HG03045 (cell line): Measurements from ENCODE around the gene ZAP70.
"Not testable (repeated sequence)": the region's sequence is repeated elsewhere in the genome, so short reads cannot be mapped to it uniquely, and the experiment has no call there.

ENCODE experiments used
- ATAC-seq: cut with Tn5 transposase; IDR thresholded peaks from one replicate; pipeline ENCODE4 v1.9.1; 2021; ENCODE audit warnings: mild to moderate bottlenecking, moderate library complexity; ENCODE audit not compliant: unreplicated experiment

The ZAP70 gene

DNA sequence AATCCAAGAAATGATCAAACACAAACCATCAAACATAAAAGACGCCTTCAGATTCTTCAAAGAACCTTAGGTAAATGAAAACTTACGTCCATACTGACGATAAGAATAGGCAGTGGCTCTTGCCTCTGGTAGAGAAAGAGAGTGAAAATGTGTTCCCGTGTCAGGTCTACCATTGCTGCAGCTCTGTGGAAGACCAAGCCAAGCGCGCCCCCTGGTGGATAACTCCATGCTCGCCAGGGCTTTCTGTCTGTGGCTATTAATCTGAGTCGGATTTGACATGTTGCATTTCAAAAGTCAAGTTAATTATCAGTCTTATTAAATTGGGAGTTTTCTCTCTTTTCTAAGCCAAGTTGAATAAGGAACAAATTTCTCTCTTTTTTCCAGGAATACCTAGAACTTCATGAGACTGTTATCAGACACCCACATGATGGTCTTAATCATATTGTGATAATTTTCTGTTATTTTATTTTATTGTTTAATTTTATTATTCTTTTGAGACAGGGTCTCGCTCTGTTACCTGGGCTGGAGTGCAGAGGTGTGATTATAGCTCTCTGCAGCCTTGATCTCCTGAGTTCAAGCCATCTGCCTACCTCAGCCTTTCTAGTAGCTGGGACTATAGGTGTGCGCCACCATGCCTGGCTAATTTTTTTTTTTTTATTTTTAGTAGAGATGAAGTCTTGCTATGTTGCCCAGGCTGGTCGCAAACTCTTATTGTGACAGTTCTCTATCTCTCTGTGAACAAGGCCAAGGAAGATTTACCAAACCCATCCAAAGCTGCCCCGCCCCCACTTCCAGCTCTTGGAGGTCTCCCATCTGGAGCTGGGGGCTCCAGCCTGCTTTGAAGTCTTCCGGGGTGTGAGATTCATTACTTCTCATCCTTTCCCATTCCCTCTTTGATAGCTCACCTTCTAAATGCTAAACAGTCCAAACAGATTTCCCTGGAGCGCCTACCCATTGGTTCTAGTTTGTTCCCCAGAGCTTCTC, 15.8 kb upstream of the ZAP70 start:
- ATAC-seq: peak; percentile 60

DNA sequence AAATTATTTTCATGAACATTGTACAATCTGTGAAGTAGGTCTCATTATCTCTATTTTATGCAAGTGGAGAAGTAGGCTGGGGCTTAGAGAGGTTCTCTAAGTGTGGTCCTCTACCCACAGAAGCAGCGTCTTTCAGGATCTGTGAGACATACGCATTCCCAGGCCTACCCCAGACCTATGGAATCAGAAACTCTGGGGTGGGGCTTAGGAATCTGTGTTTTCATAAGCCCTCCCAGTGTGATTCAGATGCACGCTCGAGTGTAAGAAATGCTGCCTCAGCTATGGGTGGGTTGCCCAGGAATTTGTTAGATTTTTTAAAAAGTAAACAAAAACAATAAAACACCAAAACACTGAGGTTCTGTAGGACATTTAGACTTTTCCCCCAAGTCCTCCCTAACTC, 14.8 kb upstream of the ZAP70 start:
- no peak for ATAC-seq

DNA sequence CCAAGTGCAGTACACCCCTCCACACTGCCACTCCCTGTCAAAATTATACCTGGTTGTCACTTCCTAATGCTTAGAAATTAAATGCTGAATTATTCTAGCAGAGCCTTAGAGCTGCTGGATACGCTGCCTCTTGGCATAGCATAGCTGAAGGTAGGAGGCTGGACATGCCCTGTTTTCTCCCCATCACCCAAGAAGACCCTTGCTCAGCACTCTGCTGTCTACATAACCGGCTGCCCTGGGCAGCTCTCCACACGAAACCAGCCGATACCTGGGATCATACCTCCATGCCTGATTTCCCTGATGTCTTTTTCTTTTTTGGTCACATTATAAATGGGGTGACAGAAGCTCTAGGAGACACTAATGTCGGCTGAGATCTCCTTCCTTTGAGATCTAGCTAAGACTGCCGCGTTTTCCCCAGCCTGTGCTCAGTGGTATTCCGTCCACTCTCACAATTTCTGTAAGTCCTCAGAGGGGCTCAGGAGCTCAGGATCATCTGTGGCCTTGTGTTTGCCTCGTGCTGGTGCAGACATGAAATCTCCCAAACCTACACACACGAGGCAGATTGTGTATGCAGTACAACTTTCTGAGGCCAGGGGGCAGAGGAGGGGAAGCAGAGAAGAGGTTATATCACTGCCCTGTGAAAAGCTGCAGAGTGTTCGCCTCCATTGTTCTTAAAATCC, 13.5 kb upstream of the ZAP70 start:
- no peak for ATAC-seq

DNA sequence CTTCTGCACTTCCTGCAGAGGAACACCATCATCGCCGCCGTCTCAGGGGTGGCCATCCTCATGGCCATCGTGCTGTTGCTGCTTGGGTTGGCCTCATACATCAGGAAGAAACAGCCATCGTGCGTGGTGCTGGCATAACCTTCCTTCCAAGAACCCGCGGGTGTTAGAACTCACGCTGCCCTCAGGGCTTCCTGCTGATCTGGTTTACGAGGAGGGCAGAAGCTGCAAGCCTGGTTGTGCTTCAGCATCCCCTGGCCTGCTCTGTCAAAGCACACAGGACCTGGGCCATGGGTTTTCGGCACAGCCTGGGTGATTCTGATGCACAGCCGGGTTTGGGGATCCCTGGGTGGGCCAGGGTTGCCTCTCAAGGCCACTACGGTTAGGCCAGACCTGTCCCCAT, 12.2 kb upstream of the ZAP70 start:
- no peak for ATAC-seq

DNA sequence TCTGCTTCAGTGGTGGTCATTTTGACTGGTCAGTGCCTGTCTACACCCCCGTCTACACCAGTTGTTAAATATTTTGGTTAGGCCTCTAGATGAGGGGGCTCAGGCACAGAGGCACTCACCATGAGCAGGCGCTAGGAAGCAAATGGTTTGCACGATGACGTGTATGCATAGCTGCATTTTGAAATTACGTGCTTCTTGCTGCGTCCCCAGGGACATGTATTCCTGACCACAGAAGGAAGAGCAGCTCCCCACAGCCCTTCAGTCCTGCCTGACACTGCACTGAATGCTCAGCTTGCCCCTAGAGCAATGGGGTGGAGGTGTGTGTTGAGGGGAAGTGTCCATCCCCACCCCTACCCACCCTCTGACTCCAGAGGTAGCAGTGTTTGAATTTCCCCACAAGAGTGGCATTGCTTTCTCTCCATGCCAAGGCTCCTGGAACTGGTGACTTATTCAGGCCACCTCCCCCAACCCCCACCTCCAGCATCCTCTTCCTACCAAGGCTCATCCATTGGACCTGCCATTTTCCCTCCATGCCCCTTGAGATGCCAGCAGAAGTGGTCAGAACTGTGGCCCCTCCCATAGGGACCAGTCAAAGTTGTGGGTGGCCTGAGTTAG, 11.4 kb upstream of the ZAP70 start:
- no peak for ATAC-seq

DNA sequence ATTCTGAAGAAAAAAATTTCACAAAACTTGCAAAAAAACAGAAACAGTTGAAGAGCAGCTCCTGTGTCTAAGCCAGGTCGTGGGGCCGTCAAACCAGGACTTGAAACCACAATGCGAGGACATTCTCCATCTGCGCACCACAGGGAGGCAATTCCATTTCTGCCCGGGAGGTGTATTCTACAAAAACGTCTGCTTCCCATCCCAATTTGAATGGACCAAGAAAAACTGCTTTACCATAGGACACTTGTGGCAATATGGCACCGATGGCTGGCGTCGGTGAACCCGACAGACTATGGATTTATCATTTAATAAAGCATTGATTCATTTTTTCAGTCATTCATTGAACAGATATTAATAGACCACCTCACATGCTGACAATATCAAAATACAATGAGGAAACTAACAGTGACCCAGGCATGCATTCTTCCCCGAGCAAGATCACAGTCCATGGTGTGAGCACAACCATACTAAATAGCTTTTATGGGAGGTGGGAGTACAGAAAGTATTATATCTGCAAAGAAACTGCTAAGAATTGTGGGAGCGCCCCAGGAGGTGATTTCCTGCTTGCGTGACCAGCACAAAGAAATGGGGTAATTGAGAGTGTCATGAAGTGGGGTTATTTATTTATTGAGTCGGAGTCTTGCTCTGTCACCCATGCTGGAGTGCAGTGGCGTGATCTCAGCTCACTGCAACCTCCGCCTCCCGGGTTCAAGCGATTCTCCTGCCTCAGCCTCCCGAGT, 10.5 kb upstream of the ZAP70 start:
- no peak for ATAC-seq

DNA sequence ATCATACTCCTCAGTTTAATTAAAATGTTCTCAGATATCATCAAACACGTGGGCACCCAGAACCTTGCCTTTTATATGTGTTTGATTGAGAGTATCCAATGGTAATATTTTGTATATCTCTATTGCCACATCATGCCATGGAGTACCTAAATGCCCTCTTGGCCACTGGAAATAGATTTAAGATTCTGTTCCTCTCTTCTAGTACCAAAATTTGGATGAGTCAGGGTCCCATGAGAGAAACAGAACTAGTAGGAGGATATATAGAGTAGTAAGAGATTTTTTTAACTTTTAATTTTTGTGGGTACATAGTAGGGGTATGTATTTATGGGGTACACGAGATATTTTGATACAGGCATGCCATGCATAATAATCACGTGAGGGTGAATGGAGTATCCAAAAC, 9.6 kb upstream of the ZAP70 start:
- no peak for ATAC-seq

DNA sequence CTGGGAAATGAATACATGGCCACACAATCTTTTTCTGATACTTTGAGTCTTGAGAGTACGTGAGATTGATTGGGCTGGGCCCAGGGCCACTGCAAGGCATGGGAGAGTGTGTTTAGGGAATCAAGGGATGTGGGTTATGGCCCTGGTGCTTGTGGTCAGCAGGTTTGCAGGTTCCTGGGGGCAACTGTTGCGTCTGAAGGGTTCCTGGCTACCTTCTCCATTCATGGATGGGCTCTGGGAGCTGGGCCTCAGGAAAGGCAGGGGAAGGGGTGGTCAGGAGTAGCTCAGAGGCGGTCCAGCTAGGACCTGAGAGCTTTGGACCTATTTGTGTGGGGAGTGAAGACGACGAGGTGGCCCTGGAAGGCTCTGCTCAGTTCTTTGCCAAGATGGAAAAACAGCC, 8.4 kb upstream of the ZAP70 start:
- ATAC-seq: no peak

DNA sequence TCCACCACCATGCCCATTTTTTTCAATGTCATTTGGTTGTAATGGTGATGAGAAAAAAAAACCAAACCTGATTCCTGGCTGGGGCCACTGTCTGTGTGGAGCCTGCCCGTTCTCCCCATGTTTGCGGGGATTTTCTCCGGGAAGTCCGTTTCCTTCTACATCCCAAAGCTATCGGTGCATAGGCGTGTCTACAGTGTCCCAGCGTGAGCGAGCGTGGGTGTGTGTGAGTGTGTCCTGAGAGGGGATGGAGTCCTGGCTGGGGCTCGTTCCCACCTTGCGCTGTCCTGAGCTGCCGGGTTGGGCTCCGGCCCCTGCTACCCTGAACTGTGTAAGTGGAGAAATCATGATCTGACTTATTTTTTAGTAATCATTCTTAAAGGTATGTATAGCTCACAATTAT, 7.3 kb upstream of the ZAP70 start:
- no peak for ATAC-seq

DNA sequence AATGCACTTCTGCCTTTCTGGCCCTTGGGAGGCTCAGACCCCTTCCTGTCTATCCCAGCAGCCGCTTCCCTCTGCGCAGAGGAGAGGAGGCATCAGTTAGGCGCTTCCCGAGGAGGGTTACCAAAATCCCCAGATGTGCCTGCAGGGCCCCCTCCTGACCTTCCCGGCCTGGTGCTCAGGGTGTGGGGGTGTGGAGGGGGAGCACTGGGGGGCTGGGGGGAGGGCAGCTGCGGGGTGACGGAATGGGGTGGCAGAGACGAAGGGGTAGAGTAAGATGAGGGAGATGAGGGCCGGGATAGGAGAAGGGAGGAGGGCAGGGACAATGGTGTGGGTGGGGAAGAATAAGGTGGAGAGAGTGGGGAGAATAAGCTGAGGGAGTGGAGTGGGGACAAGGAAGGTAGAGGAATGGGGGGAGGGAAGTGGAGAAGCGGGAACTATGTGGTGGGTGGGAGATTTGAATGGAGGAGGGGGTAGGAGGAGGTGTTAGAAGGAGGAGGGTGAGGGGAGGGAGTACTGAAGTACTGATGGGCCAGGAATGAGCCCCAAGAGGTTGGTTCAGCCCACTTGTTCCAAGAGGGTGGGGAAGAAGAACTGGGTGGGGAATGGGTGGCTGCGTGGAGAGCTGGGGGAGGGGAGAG, 6.5 kb upstream of the ZAP70 start:
- ATAC-seq: no peak

DNA sequence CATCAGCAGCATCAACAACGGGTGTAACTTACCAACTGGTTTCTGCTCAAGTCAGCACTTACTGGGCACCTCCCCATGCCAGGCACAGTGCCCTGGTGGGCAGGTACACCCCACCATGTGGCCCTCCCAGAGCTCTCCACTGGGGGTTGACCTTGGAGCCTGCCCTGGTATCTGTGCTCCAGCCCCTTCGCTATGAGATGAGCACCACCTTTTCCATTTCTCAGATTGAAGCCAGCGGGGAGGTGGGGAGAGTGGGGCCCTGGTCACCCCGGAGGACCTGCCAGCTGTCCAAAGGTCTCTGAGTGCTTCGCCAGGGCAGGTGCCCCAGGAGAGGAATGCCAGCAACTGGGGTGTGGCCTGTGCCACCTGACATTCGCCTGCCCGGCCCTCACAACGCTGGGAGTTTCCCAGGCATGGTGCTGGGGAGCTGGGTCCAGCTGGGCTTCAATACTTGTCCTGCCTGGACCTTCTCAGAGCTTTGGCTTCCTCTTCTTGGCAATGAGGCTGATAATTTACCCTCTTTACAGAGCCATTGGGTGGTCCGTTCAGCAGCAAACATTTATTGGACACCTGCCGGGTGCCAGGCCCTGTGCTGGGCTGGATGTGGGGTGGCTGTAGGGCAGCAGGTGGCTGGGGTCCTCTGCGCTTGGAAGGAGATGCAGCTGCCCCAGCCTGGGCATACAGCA, 5.9 kb upstream of the ZAP70 start:
- no peak for ATAC-seq

DNA sequence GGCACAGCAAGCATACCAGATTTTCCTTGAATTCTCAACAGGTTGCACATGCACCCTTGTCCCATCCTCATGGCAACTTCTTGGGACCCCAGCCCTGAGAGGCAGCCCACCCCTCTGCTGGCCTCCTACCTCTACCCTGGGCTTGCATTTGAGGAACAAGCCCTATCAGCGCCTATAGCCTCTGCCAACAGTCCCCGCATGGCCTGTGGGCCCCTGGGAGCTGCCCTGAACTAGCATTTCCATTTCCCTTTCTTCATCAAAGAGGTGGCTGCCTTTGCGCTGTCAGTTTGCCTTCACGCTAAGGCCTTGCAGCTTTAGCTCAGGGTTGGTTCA, 5.4 kb upstream of the ZAP70 start:
- ATAC-seq: no peak

DNA sequence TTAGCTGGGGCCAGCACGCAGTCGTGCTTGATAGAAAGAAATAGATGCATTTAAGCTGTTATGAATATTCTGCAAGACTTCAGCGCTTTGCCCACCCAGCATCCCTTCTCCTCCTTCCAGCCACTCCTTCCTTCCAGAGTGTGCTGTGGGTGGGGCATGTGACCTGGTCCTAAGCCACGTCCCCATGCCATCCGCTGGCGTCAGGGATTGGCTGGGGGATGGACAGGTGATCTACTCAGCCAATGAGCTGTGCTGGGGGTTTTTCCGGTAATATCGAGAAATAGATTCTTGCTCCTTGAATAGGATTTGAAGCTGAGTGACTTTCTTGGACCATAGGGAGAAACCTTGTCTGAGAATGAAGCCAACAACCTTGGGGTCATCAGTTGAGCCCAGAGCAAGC, 4.8 kb upstream of the ZAP70 start:
- no peak for ATAC-seq

DNA sequence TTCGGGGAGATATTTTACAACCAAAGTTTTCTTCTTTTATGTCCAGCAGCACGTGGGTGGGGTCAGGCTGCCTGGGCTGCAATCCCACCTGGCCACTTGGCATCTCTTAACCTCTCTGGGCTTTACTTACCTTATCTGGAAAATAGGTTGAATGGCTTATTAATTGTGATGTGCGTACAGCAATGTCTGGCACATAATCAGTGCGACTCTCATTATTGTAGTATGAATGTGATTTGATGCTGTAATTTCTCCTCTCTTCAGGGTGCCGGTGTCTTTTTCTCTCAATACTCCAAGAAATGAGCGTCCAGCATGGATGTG, 2.0 kb upstream of the ZAP70 start:
- no peak for ATAC-seq

DNA sequence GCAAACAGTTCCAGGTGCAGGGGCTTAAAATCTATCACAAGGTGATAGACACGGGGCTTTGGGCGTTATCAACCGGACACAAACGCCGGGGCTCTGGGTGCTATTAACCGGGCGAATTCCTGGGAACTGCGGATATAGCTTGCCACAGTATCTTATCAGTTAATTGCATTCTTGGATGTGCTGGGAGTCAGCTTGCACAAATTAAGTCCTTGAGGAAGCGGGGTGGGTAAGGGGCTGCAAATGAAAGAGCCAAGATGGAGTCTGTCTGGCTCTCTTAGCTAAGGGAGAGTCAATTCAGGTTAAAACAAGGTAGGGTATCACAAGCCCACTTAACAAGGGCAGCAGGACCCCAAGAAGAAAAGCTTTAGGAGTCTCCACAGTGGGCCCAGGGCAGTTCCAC, 1.2 kb upstream of the ZAP70 start:
- ATAC-seq: not testable (repeated sequence)

DNA sequence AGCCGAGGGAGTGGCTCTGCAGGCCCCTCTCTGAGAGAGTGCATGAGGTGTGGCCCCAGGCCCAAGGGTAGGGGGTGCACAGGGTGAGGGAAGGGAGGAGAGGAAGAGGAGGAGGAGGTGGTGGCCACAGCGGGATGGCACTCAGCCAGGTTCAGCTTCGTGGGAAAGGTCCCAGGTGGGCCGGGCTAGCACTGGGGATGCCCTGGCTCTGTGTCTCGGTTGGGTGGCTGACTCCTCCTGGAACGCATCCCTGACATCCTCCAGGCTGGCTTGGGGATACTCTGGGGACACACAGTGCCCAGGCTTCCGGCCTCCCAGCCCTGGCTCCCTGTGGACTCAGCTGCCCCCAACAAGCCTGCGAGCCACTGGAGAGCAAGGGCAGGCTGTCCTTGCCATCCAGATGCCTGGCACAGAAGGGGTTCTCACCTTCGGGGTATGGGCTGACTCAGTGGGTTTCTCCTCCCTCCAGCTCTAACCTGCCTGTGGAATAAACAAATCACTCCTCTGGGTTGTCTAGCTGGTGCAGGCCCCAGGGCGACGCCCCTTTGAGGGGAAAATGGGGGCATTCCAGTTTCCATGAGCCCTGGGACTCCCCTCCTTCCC, 582 bp upstream of the ZAP70 start:
- no peak for ATAC-seq

DNA sequence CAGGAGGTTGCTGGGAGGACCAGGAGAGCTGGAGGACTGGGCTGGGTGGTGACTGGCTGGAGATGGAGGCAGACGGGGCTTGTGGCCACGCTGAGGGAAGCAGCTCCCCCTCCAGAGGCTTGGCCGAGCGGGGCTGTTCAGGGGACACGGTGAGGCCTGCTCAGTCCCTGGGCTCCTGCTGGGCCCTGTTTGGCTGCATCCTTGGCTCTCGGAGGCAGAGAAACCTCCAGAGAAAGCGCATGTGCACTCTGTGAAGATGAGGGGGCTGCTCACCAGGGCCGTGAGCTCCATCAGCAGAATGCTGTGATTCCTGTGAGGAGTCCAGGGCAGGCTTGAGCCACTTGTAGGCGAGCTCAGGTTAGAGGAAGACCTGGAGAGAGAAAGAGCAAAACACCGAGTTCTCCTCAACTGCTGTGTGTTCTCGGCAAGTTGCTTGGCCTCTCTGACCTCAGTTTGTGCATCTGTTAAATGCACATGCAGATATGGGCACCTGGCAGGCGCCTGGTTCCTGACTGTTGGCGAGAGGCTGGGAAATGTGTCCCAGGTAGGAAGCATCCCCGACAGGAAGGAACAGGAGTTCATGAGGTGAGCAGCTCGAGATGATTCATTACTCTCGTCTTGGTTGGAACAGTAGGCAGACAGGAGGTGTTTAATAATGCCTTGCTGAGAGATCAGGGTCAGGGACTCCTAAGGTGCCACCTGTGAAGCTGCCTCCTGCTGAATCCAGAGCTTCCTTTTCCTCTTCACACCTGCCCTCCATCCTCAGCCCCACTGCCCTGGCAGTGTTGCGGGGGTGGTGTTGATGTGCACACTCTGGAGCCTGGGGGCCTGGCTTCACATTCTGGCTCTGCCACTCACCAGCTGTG, 941 bp downstream of the ZAP70 start:
- no peak for ATAC-seq

DNA sequence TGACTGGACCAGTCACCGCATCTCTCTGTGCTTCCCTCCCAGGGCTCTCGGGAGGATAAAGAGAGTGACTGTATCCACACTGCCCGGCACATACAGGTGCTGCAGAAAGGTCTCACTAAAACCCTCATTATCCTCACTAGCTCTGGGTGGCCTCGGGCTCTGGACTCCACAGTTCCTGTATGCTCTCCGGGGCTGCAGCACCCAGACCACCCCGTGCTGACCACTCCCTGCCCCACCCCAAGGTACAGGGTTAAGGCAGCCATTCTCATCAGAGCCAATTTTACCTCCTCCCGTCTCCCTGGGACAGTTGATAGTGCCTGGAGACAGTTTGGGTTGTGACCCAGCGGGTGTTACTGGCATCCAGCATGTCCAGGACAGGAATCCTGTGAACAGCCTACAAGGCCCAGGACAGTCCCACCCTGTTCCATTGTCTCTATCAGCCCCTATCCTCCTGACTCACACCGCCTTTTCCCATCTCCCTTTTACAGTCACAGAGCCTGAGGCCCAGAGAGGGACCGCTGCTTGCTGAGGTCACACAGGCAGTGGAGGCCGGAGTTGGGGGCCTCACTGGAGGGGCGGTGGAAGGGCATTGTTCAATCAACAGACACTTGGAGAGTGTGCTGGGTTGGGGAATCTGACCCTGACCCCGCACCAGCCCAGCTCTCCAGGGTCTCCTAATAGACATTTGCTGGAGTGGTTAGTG, 1.7 kb downstream of the ZAP70 start:
- no peak for ATAC-seq
